Loucy (cell line): ENCODE measurements around the gene ADD1.

Experiments
- EZH2phosphoT487 ChIP-seq: fragments of 200-600 bp; IDR thresholded peaks from 2 replicates; pipeline ENCODE4 v1.6.1; 2018; ENCODE audit warnings: antibody characterized with exemption, mild to moderate bottlenecking, moderate library complexity, borderline replicate concordance
- TF ChIP-seq, protein P1 (sequence below): fragments of 200-600 bp; sonication (generic); conservative IDR thresholded peaks from 2 replicates; pipeline ENCODE4 v1.5.1; 2014; ENCODE audit warnings: mild to moderate bottlenecking, antibody characterized with exemption, low read length

- TF ChIP-seq, protein P1, sequence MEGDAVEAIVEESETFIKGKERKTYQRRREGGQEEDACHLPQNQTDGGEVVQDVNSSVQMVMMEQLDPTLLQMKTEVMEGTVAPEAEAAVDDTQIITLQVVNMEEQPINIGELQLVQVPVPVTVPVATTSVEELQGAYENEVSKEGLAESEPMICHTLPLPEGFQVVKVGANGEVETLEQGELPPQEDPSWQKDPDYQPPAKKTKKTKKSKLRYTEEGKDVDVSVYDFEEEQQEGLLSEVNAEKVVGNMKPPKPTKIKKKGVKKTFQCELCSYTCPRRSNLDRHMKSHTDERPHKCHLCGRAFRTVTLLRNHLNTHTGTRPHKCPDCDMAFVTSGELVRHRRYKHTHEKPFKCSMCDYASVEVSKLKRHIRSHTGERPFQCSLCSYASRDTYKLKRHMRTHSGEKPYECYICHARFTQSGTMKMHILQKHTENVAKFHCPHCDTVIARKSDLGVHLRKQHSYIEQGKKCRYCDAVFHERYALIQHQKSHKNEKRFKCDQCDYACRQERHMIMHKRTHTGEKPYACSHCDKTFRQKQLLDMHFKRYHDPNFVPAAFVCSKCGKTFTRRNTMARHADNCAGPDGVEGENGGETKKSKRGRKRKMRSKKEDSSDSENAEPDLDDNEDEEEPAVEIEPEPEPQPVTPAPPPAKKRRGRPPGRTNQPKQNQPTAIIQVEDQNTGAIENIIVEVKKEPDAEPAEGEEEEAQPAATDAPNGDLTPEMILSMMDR, result no peak
- TF ChIP-seq EZH2phosphoT487, result no peak
Observed at GRCh38 chr4:2947926-2948325, 104.3 kb downstream of the ADD1 start.
